Measurements from ENCODE around the gene PYCR2. TPM values are rescaled to one million over a fixed set of nuclear protein-coding genes. Genes with fewer than 3 reads are reported as not detected.

The PYCR2 gene
- total RNA-seq, 1 experiment from 2014 or later = 104 TPM

- H4K5ac ChIP-seq (ENCODE audit: insufficient read length, low read depth, low read length) = no peak overlapping the region
- H3K23ac ChIP-seq (ENCODE audit: insufficient read length, low read depth, low read length) = no peak overlapping the region
- no peak overlapping the region for H2BK5ac ChIP-seq (ENCODE audit: insufficient read length, low read length)
- Mint-ChIP-seq H3K27ac (peak overlapping the region; percentile 55 to 97 (median 96)), H3K27me3 (ENCODE audit: low read depth) (peaks cover 10% of the 10 kb centered on the region), H3K4me1 (peaks cover 59 to 68% of the 10 kb centered on the region in 2 experiments), H3K36me3 (ENCODE audit: insufficient read depth in 1 of 3, low read depth in 3 of 3) (no peaks in the 10 kb centered on the region), H3K4me3 (peak overlapping the region; percentile 9 to 63; a peak in 3 of 5 replicates), H3K9me3 (no peaks in the 10 kb centered on the region; a peak in 2 of 5 replicates)
- H3K9me3 ChIP-seq (ENCODE audit: control insufficient read depth, low read depth, low read length) = no peaks in the 10 kb centered on the region
- no peak overlapping the region for H3K4ac ChIP-seq (ENCODE audit: low read depth, low read length)
- H3K4me2 ChIP-seq (ENCODE audit: insufficient read depth, insufficient read length, low read length) = peak overlapping the region; percentile 8
- no peak overlapping the region for H2BK20ac ChIP-seq (ENCODE audit: low read depth, low read length, poor library complexity, severe bottlenecking)
- peak; percentile 90 for DNase-seq
- no peak overlapping the region for H2AFZ ChIP-seq (ENCODE audit: low read length)
- H3K27ac ChIP-seq (ENCODE audit: insufficient read length, low read depth, low read length) = peak overlapping the region; percentile 19
- no peaks in the 10 kb centered on the region; the same call in 1 of the 2 replicates for H3K27me3 ChIP-seq (ENCODE audit: insufficient read depth, low read length)
- H2BK12ac ChIP-seq (ENCODE audit: insufficient read length, low read depth, low read length) = no peak overlapping the region
- no peak overlapping the region for H4K8ac ChIP-seq (replicated peaks; ENCODE audit: insufficient read length, low read depth, low read length)
- no peaks in the 10 kb centered on the region for H3K79me2 ChIP-seq (ENCODE audit: insufficient read depth, low read length)
- no peak overlapping the region for H3K56ac ChIP-seq (ENCODE audit: insufficient read length, low read depth, low read length)
- H3T11ph ChIP-seq (ENCODE audit: low read length) = no peak overlapping the region
- no peak overlapping the region for H4K91ac ChIP-seq (ENCODE audit: insufficient read length, low read depth, low read length)
- no peaks in the 10 kb centered on the region for H3K23me2 ChIP-seq (ENCODE audit: insufficient read length, low read depth, low read length, poor library complexity, severe bottlenecking)
- H2BK120ac ChIP-seq (ENCODE audit: low read depth, low read length, poor library complexity, severe bottlenecking) = no peak overlapping the region
- H3K18ac ChIP-seq (ENCODE audit: insufficient read length, low read depth, low read length) = no peak overlapping the region
- no peak for TF ChIP-seq CTCF (conservative IDR thresholded peaks at IDR 0.05)
- no peaks in the 10 kb centered on the region for H4K20me1 ChIP-seq (ENCODE audit: control insufficient read depth, insufficient read depth, insufficient read length)
- H3K14ac ChIP-seq (ENCODE audit: insufficient read depth, low read length) = no peak overlapping the region
- no peak overlapping the region for H2BK15ac ChIP-seq (ENCODE audit: low read depth, low read length)
- no peak overlapping the region for H3K9ac ChIP-seq (ENCODE audit: extremely low read depth, insufficient read length, low read length)
- H3K79me1 ChIP-seq (ENCODE audit: insufficient read depth, low read depth, low read length, poor library complexity, severe bottlenecking) = no peaks in the 10 kb centered on the region
- H2AK5ac ChIP-seq (ENCODE audit: insufficient read length, low read length) = no peak overlapping the region
- no CpG with 5 or more reads among the region's 4 CpGs for WGBS (ENCODE audit: extremely low coverage, insufficient read length, low lambda C conversion rate)
- H3K4me1 ChIP-seq (ENCODE audit: insufficient read depth, low read length) = peaks cover 28% of the 10 kb centered on the region; the same call in 1 of the 2 replicates
Observed at GRCh38 chr1:225945564-225945963, 21.5 kb upstream of the PYCR2 start.
